Measurements from ENCODE around the gene VOPP1.

DNA sequence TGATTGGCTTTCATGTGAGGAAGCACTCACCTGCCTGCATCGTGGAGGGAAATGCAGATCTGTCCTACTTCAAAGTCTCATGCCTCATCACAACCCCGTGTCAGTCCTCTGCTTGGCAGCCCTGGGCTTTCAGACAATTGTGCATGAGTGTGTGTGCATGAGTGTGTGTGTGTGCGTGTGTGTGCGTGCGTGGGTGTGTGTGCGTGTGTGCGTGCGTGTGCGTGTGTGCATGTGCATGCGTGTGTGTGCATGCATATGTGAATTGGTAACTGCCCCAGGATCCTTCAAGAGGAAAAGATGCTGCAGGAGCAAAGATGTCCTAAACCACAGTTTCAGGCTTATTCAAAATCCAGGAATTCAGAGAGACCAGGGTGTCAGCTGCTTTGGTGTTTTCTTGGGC lies 135.8 kb downstream of the VOPP1 start:
- TF ChIP-seq POLR2G (IDR thresholded peaks at IDR 0.05; ENCODE audit: low read depth, low read length) = no peak
- TF ChIP-seq RNF2 (IDR thresholded peaks at IDR 0.05) = no peak
- TF ChIP-seq, protein P1, sequence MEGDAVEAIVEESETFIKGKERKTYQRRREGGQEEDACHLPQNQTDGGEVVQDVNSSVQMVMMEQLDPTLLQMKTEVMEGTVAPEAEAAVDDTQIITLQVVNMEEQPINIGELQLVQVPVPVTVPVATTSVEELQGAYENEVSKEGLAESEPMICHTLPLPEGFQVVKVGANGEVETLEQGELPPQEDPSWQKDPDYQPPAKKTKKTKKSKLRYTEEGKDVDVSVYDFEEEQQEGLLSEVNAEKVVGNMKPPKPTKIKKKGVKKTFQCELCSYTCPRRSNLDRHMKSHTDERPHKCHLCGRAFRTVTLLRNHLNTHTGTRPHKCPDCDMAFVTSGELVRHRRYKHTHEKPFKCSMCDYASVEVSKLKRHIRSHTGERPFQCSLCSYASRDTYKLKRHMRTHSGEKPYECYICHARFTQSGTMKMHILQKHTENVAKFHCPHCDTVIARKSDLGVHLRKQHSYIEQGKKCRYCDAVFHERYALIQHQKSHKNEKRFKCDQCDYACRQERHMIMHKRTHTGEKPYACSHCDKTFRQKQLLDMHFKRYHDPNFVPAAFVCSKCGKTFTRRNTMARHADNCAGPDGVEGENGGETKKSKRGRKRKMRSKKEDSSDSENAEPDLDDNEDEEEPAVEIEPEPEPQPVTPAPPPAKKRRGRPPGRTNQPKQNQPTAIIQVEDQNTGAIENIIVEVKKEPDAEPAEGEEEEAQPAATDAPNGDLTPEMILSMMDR (IDR thresholded peaks at IDR 0.05 in 2 of 3, conservative IDR thresholded peaks at IDR 0.05 in 1 of 3; ENCODE audit: insufficient read depth in 2 of 3, low read depth in 1 of 3, low read length in 3 of 3) = no peak
- TF ChIP-seq SETDB1 (IDR thresholded peaks at IDR 0.05; ENCODE audit: low read length) = no peak
- TF ChIP-seq, protein P2, sequence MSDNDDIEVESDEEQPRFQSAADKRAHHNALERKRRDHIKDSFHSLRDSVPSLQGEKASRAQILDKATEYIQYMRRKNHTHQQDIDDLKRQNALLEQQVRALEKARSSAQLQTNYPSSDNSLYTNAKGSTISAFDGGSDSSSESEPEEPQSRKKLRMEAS (CRISPR knock-in tag; IDR thresholded peaks at IDR 0.05) = no peak
- no peak for TF ChIP-seq FOXA1 (IDR thresholded peaks at IDR 0.05; ENCODE audit: borderline replicate concordance)
- no peak for TF ChIP-seq WHSC1 (IDR thresholded peaks at IDR 0.05; ENCODE audit: low read length)
- TF ChIP-seq, protein P3, sequence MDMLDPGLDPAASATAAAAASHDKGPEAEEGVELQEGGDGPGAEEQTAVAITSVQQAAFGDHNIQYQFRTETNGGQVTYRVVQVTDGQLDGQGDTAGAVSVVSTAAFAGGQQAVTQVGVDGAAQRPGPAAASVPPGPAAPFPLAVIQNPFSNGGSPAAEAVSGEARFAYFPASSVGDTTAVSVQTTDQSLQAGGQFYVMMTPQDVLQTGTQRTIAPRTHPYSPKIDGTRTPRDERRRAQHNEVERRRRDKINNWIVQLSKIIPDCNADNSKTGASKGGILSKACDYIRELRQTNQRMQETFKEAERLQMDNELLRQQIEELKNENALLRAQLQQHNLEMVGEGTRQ (CRISPR knock-in tag; IDR thresholded peaks at IDR 0.05) = no peak
